Choroid plexus epithelial cell (primary cell): ENCODE data around the gene CLRN1.

Source experiments
- DNase-seq: peaks from one replicate; pipeline ENCODE4 v3.0.0-alpha.2; 2010; ENCODE audit warnings: low read depth
- H3K4me3 ChIP-seq: 2 replicates; pipeline ENCODE4 v1.5.1; 2011; ENCODE audit warnings: low read depth, mild to moderate bottlenecking, control low read depth, low read length, moderate library complexity
- CTCF ChIP-seq: conservative IDR thresholded peaks from 2 replicates; pipeline ENCODE4 v1.5.1; 2011; ENCODE audit warnings: low read depth, mild to moderate bottlenecking, control low read depth, inconsistent platforms, low read length, moderate library complexity

The CLRN1 gene

DNA sequence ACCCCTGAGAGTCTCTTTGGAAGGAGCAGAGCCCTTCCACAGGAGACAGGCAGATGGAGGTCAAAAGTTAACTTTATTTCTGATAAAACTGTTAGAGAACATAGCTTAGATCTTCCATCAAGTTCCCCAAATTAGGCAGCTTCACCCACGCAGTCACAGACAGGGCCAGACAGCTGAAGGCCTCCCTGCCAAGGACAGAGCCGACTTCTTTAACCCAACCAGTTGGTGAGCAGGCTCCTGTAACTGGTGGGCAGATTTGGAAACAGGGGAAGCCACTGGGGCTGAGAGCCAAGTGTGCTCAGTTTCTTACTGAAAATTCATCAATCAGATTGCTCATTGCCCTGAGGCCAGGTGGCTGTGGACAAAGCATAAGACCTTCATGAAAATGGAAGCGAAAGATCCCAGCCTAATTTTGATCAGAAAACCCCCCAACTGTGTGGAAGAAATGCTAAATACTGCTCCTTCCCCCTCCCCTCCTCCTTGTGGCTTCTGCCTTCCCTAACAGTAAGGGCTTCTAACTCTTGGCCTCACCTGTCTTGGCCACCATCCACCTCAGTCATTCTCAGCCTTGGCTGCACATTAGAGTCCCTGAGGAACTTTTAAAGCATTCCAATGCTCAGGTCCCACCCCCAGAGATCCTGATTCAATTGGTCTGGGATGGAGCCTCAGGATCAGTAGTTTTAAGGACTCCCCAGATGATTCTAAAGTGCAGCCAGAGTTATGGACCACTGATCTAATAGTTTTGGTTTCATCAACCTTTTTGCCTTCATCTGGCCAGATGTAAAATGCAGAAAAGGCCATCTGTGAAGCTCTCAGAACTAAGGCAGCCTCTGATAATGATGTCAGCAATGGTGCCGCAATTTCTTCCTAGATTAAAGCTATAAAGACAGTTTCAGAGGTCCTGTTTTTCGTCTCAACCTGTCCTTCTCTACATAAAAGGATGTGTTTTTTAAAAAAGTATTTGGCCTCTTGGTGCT is 11.5 kb downstream of the CLRN1 start:
- DNase-seq = no peak
- no peak for TF ChIP-seq CTCF
- no peak overlapping the region for H3K4me3 ChIP-seq

- TF ChIP-seq CTCF = no peak
- no peak for DNase-seq
Measured at GRCh38 chr3:150958683-150959082, 13.8 kb downstream of the CLRN1 start.

DNA sequence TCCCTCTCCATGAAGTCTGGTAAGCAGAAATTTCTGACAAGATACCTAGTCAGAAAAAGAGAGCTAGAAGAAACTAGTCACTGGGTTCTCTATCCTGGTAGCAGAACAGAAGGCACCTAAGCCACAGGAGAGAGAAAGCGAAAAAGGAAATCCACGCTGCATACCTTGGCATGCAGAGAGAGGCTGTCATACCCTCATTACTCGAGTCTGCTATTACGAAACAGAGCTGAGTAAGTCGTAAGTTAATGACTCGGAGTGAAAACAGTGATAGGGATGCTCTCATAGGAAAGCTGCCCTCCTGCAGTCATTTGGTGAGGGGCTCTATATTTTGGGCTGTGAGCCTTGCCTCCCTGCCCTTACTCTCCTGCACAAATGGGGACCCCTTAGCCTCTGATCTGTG is 16.2 kb downstream of the CLRN1 start:
- peak; percentile 55 for DNase-seq
- no peak for TF ChIP-seq CTCF
- H3K4me3 ChIP-seq = no peak overlapping the region

More at GRCh38 chr3:150958683-150959082, 13.8 kb downstream of the CLRN1 start:
- no peak overlapping the region for H3K4me3 ChIP-seq

GRCh38 chr3:150951923-150952322 is 20.6 kb downstream of the CLRN1 start:
- no peak for DNase-seq
- no peak for TF ChIP-seq CTCF
- no peak overlapping the region for H3K4me3 ChIP-seq

DNA sequence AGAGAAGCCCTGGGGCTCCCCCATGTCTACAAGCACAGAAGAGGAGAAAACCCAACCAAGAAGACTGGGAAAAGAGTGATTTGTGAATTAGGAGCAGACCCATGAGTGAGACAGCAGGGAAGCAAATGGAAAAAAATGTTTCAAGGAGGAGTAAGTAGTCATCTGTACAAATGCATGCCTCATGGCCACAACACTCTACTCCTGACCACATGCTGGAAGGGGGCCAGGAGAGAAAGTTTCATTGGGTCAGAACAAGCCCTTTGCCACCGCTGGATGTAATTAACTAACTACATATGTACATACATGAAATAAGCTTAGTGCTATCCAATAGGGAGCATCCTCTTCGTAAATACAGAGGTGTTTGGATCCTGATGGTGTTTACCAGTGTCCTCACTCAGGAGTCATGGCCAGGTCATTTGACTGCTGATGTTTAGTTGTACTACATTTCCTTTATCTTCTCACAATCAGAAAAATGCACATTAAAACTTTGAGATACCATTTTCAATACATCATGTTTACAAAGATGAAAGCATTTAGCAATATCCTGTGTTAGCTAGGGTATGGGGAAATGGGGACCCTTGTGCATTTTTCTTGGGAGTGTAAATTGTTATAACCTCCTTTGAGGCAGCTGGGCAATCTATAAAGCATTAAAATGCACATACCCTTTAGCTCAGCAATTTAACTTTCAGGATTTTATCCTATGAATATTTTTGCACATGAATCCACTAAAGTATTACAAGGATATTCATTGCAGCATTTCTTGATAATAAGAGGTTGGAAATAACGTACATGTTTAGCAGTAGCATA is 27.1 kb downstream of the CLRN1 start:
- DNase-seq = peak; percentile 91
- TF ChIP-seq CTCF = no peak

DNA sequence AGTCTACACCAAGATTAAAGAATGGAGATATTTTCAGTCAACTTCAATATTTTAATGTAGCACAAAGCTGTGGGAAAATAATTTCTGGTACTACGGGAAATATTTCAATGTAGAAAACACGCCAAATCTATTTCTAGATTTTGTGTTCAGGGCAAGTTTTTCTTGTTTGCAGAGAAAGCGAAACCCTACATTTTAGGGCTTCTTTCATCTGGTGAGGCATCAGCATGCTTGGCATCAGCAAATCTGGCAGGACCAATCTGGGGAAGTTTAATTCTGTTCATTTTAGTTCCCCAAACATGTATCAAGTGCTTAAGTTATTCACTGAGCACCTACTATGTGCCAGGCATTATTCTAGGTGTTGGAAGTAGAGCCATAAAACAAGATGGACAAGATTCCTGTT is 30.3 kb downstream of the CLRN1 start:
- TF ChIP-seq CTCF = no peak
- no peak overlapping the region for H3K4me3 ChIP-seq
- no peak for DNase-seq

More for the DNA sequence above, 27.1 kb downstream of the CLRN1 start:
- H3K4me3 ChIP-seq = no peak overlapping the region
